BE2C (cell line): ENCODE measurements around the gene MYO5A.
A peak's percentile ranks its signal among the peaks of the same experiment; 100 is the strongest.

Source experiments
- DNase-seq: peaks from one replicate; pipeline ENCODE4 v3.0.0-alpha.2; 2020
- H3K27me3 ChIP-seq: fragments of 250-450 bp; sonication (Bioruptor Pico); 2 replicates; pipeline ENCODE4 v1.5.1; 2020; ENCODE audit warnings: mild to moderate bottlenecking
- H3K36me3 ChIP-seq: fragments of 250-450 bp; sonication (Bioruptor Pico); 2 replicates; pipeline ENCODE4 v1.5.1; 2020; ENCODE audit warnings: mild to moderate bottlenecking
- H3K4me1 ChIP-seq: fragments of 250-450 bp; sonication (Bioruptor Pico); 2 replicates; pipeline ENCODE4 v1.5.1; 2020
- H3K4me3 ChIP-seq: 2 replicates; pipeline ENCODE4 v1.5.1; 2011; ENCODE audit warnings: low read depth, low read length
- H3K9me3 ChIP-seq: fragments of 250-450 bp; sonication (Bioruptor Pico); 2 replicates; pipeline ENCODE4 v1.5.1; 2020
- CTCF ChIP-seq: IDR thresholded peaks from 2 replicates; pipeline ENCODE4 v1.5.1; 2012; ENCODE audit warnings: mild to moderate bottlenecking, low read depth, low read length

The MYO5A gene

DNA sequence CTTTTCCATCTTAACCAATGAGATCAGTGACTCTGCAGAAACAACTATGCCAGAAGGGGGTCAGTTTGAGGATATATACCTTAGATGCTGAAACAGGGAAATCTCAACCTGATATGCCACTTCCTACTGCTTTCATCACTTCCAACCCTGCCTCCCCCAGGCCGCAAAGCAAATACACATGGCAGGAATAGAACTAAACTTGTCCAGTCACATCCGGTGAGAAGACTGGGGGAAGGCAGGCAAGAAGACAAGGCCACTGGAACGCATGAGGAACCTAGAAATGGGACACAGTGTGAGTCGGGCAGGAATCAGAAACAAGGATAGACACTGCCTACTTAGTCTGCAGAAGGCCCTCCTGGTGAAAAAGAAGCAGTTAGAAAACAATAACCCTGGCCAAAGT is 90.6 kb downstream of the MYO5A start:
- Histone ChIP-seq H3K4me1 (no peaks in the 10 kb centered on the region), H3K36me3 (no peaks in the 10 kb centered on the region), H3K4me3 (no peak overlapping the region), H3K9me3 (no peaks in the 10 kb centered on the region; the same call in 1 of the 2 replicates), H3K27me3 (no peaks in the 10 kb centered on the region)
- no peak for TF ChIP-seq CTCF
- DNase-seq, result no peak

DNA sequence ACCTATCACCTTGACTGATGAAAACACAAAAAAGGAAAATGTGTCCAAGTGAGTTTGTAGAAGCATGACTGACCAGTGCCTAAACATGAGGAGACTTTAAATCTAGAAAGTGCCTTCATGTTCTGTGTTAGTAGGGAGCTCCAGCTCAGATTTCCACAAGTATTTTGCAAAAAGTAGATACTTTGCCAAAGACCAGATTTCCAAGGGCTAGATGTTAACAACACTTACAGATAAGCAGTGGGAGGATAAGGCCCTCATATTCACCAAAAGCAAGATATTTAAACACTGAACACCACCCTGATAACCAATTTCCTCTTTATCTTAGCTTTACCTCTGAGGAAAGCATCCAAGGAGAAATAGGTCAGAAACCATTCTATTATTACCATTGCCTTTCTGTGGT is 91.0 kb downstream of the MYO5A start:
- DNase-seq, result no peak
- H3K27me3 ChIP-seq, result no peaks in the 10 kb centered on the region
- no peaks in the 10 kb centered on the region for H3K36me3 ChIP-seq
- no peaks in the 10 kb centered on the region; the same call in 1 of the 2 replicates for H3K9me3 ChIP-seq
- no peak overlapping the region for H3K4me3 ChIP-seq
- no peak for TF ChIP-seq CTCF
- no peaks in the 10 kb centered on the region for H3K4me1 ChIP-seq

DNA sequence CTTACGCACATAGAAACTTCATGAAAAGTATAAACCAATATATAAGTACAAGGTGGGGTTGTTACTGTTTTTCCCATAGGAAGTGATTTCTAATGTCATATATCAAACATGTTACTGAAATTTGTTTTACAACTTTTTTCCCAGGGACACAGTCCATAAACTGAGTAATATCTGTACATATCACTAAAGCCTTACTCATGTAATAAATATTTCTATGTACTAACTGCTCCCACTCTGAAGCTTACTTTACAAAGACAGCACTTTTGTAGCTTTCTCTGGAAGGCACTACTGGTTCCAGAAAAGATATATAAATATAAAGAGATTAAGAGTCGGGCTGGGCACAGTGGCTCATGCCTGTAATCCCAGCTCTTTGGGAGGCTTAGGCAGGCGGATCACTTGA is 91.7 kb downstream of the MYO5A start:
- Histone ChIP-seq H3K9me3 (no peaks in the 10 kb centered on the region; the same call in 1 of the 2 replicates), H3K4me3 (no peak overlapping the region), H3K4me1 (no peaks in the 10 kb centered on the region), H3K36me3 (no peaks in the 10 kb centered on the region), H3K27me3 (no peaks in the 10 kb centered on the region)
- no peak for TF ChIP-seq CTCF
- no peak for DNase-seq

DNA sequence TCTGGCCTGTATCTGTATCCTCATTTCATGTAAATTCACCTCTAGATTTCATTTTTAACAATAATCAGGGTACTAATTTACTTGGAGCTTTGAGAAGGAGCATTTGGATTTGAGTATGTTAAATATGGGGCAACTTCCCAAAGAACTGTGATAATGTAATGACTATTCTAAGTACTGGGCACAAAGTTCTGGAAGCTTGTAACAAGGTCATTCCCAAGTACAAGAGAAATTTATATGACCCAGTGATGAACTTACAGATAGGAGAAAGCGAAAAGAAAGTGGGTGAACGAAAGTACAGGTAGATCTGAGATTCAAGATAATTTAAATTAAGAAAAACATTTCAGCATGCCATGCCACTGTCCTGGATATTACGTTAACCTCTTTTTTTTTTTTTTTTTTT is 93.8 kb downstream of the MYO5A start:
- Histone ChIP-seq H3K27me3 (no peaks in the 10 kb centered on the region), H3K4me1 (no peaks in the 10 kb centered on the region), H3K4me3 (no peak overlapping the region), H3K9me3 (no peaks in the 10 kb centered on the region; the same call in 1 of the 2 replicates), H3K36me3 (no peaks in the 10 kb centered on the region)
- no peak for TF ChIP-seq CTCF
- DNase-seq, result no peak

DNA sequence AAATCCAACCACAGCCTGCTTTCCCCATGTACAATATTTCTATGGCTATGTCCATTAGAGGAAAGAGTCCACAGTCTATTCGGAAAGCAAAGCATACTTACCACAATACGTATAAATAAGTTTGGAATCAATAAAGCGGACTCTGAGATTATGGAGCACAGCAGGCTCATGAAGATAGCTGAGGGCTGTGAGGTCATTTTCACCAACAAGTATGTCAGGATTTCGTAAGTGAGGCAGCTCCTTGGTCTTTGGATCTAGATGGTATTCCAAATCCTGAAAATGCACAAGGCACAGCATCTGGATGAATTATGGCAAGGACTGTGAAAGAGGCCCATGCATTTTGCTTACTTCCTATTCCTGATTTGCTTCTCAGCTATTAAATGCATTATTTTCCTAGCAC is 100.4 kb downstream of the MYO5A start:
- Histone ChIP-seq H3K36me3 (no peaks in the 10 kb centered on the region), H3K27me3 (no peaks in the 10 kb centered on the region), H3K9me3 (no peaks in the 10 kb centered on the region), H3K4me1 (peaks cover 2% of the 10 kb centered on the region; the same call in 1 of the 2 replicates), H3K4me3 (no peak overlapping the region)
- no peak for DNase-seq
- no peak for TF ChIP-seq CTCF

DNA sequence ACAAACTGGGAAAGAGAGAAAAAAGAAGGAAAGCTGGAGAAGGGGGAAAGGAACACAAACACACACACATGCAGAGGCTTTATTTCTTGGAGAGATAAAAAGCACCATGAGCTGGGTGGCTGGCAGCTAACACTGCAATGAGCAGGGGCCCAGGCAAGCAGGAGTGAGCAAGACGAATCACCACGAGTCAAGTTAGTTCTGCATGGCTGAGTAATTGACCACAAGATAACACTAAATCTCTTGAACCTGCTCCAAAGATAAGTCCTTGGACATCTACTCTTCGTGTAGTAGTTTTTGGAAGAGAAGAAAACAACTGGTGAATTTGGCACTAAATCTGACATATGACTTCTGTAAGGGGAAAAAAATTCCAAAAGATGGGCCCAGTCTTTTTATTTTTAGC is 100.9 kb downstream of the MYO5A start:
- no peak for TF ChIP-seq CTCF
- no peak overlapping the region for H3K4me3 ChIP-seq
- H3K36me3 ChIP-seq, result no peaks in the 10 kb centered on the region
- peaks cover 2% of the 10 kb centered on the region; the same call in 1 of the 2 replicates for H3K4me1 ChIP-seq
- H3K9me3 ChIP-seq, result no peaks in the 10 kb centered on the region
- H3K27me3 ChIP-seq, result no peaks in the 10 kb centered on the region
- peak; percentile 41 for DNase-seq
